ENCODE measurements around the gene MAP2K3. TPM values are rescaled to one million over a fixed set of nuclear protein-coding genes. Genes with fewer than 3 reads are reported as not detected.

The MAP2K3 gene
- total and polyA plus RNA-seq, 2 donors (not counting 3 experiments of a cell fraction or from before 2014, with no cell fraction given), result 15.3 to 36.3 TPM

DNA sequence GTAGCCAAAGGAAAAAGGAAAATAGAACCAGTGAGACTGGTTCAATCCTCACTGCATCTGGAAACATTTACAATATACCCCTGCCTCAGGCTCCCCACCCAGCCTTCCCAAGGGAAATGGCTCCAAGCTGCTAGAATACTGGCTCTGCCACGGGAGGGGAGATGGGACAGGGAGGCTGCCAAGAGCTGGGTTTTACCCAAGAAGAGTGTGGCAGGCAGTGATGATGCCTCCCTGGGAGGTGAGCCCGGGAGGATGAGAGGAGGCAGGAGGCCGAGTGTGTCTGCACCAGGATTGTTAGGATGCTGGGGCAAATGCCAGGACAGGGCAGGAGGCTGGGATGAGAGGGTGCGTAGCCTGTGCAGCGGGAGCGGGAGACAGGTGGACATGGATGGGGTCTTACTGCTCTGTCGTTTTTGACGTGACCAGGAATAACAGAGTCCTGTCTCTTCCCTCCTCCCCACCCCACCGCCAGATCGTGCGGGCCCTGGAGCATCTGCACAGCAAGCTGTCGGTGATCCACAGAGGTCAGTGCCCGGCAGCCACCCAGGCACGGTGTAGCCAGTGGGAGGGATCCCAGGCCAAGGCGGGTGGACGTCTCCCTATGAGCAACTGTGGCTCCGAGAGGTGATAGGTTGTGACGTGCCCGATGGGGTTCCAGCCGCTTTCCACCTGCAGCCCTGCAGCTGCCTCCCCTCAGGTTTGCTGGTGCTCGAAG, 18.4 kb downstream of the MAP2K3 start:
- Histone ChIP-seq H3K36me3 (ENCODE audit: control insufficient read depth in 2 of 2, extremely low read depth in 1 of 2, insufficient read depth in 2 of 2, low read length in 2 of 2) (peaks cover 4 to 25% of the 10 kb centered on the region in 2 experiments), H3K79me2 (ENCODE audit: control insufficient read depth, insufficient read depth, low read length) (no peaks in the 10 kb centered on the region), H4K20me1 (replicated peaks; ENCODE audit: control insufficient read depth, extremely low read depth, insufficient read depth, low read length) (no peaks in the 10 kb centered on the region), H2AFZ (ENCODE audit: low read depth, low read length) (no peak overlapping the region), H3K27ac (ENCODE audit: insufficient read depth, low read depth, low read length) (no peak overlapping the region), H3K9me1 (replicated peaks; ENCODE audit: control insufficient read depth, extremely low read depth, insufficient read depth, low read length) (no peaks in the 10 kb centered on the region), H3K27me3 (ENCODE audit: control insufficient read depth in 2 of 2, insufficient read depth in 2 of 2, low read length in 2 of 2) (no peaks in the 10 kb centered on the region), H3K4me3 (replicated peaks in 1 of 3; ENCODE audit: insufficient read depth in 1 of 3, low read depth in 1 of 3, low read length in 3 of 3) (no peak overlapping the region), H3K9ac (replicated peaks; ENCODE audit: extremely low read depth, insufficient read depth, low read length) (no peak overlapping the region), H3K4me2 (ENCODE audit: insufficient read depth, low read length) (no peak overlapping the region), H3K9me3 (replicated peaks; ENCODE audit: control insufficient read depth, insufficient read depth, low read length) (no peaks in the 10 kb centered on the region), H3K4me1 (ENCODE audit: control insufficient read depth, extremely low read depth, insufficient read depth, low read length) (no peaks in the 10 kb centered on the region)
- no peak for FAIRE-seq
- no TSS peak for BruUV-seq (replicated peaks)
- dilution Hi-C loops (cut with MboI; ENCODE audit: extremely low pct_ligation_motif_present, low sequenced_read_pairs), result no loop called here
- peak; percentile 2 for DNase-seq (ENCODE audit: low read depth, low spot score)
- TF ChIP-seq FOS (IDR thresholded peaks at IDR 0.05; ENCODE audit: borderline replicate concordance, insufficient read depth, low read length) (no peak), GATA2 (IDR thresholded peaks at IDR 0.05; ENCODE audit: insufficient read depth, insufficient read length, low read depth, low read length) (no peak), MAX (IDR thresholded peaks at IDR 0.05; ENCODE audit: insufficient read depth, insufficient read length) (no peak), CTCF (IDR thresholded peaks at IDR 0.05; ENCODE audit: extremely low read depth in 1 of 2, insufficient read depth in 1 of 2, low read depth in 1 of 2, low read length in 2 of 2) (no peak), POLR2AphosphoS5 (IDR thresholded peaks at IDR 0.05; ENCODE audit: insufficient read depth, low read depth, low read length) (no peak), JUN (IDR thresholded peaks at IDR 0.05; ENCODE audit: borderline replicate concordance, insufficient read depth, insufficient read length, low read depth) (no peak), EZH2 (IDR thresholded peaks at IDR 0.05; ENCODE audit: borderline replicate concordance, low read depth, low read length, severe bottlenecking) (no peak), MYC (IDR thresholded peaks at IDR 0.05; ENCODE audit: low read depth, low read length) (no peak), POLR2A (IDR thresholded peaks at IDR 0.05; ENCODE audit: low read depth, low read length) (no peak)
- intact Hi-C loops (cut with micrococcal nuclease), result no loop called here
- POLR2A ChIA-PET, result no interaction called here
- CTCF ChIA-PET, result interaction anchor here (1.6 kb wide), 1 partner anchor 24 kb away, joined by 5 read pairs; no protein-coding TSS in a partner anchor

All from endothelial cell of umbilical vein (primary cell).